ENCODE data around the gene RESF1. TPM values are rescaled to one million over a fixed set of nuclear protein-coding genes. Genes with fewer than 3 reads are reported as not detected.

Gene RESF1
- total RNA-seq, 1 experiment from 2014 or later, result 91.4 TPM

- Mint-ChIP-seq H3K36me3 (peaks cover 13% of the 10 kb centered on the region), H3K9me3 (peaks cover 17% of the 10 kb centered on the region), H3K4me1 (peaks cover 39% of the 10 kb centered on the region), H3K4me3 (no peak overlapping the region), H3K27ac (no peak overlapping the region), H3K27me3 (ENCODE audit: low read depth) (no peaks in the 10 kb centered on the region)
- TF ChIP-seq KAT7 (CRISPR knock-in tag; IDR thresholded peaks at IDR 0.05; ENCODE audit: borderline replicate concordance) (no peak), EMX1 (CRISPR knock-in tag; IDR thresholded peaks at IDR 0.05) (no peak), ZNF281 (CRISPR knock-in tag; IDR thresholded peaks at IDR 0.05) (no peak), ZBTB21 (CRISPR knock-in tag; IDR thresholded peaks at IDR 0.05; ENCODE audit: borderline replicate concordance) (no peak), OVOL2 (CRISPR knock-in tag; IDR thresholded peaks at IDR 0.05; ENCODE audit: borderline replicate concordance) (no peak), HMGXB4 (CRISPR knock-in tag; IDR thresholded peaks at IDR 0.05) (no peak), FOXP4 (CRISPR knock-in tag; IDR thresholded peaks at IDR 0.05) (no peak), TEAD1 (CRISPR knock-in tag; IDR thresholded peaks at IDR 0.05) (no peak), AFF4 (CRISPR knock-in tag; IDR thresholded peaks at IDR 0.05; ENCODE audit: borderline replicate concordance) (no peak), ZNF423 (CRISPR knock-in tag; IDR thresholded peaks at IDR 0.05) (no peak), TP53 (CRISPR knock-in tag; IDR thresholded peaks at IDR 0.05) (no peak), NFATC4 (CRISPR knock-in tag; IDR thresholded peaks at IDR 0.05) (no peak), NFE2L1 (CRISPR knock-in tag; IDR thresholded peaks at IDR 0.05) (no peak), ZNF671 (CRISPR knock-in tag; IDR thresholded peaks at IDR 0.05) (no peak), JUN (CRISPR knock-in tag; IDR thresholded peaks at IDR 0.05) (no peak)
- ATAC-seq (no peak), DNase-seq (ENCODE audit: low spot score) (no peak)
- CTCF ChIA-PET, result no interaction called here
- POLR2A ChIA-PET, result interaction anchor here (0.7 kb wide), 1 partner anchor 70 kb away, joined by 5 read pairs; no protein-coding TSS in a partner anchor
These were observed 4.0 kb upstream of the RESF1 start for GRCh38 chr12:31954925-31955858.
